HG03066 (cell line): ENCODE results near the gene PSORS1C1.
"Not testable (repeated sequence)": the region's sequence is repeated elsewhere in the genome, so short reads cannot be mapped to it uniquely, and the experiment has no call there.

Experiments
- ATAC-seq: cut with Tn5 transposase; IDR thresholded peaks from one replicate; pipeline ENCODE4 v1.9.1; 2021; ENCODE audit warnings: low read depth; ENCODE audit not compliant: unreplicated experiment

PSORS1C1 gene

GRCh38 chr6:31157513-31158139 is 43.0 kb downstream of the PSORS1C1 start, which contains the start of gene CCHCR1:
Gene CCHCR1, minus strand, starts transcription at chr6:31157802. Its CDS starts 202 bp downstream, at chr6:31157600.
- peak; percentile 10 for ATAC-seq

DNA sequence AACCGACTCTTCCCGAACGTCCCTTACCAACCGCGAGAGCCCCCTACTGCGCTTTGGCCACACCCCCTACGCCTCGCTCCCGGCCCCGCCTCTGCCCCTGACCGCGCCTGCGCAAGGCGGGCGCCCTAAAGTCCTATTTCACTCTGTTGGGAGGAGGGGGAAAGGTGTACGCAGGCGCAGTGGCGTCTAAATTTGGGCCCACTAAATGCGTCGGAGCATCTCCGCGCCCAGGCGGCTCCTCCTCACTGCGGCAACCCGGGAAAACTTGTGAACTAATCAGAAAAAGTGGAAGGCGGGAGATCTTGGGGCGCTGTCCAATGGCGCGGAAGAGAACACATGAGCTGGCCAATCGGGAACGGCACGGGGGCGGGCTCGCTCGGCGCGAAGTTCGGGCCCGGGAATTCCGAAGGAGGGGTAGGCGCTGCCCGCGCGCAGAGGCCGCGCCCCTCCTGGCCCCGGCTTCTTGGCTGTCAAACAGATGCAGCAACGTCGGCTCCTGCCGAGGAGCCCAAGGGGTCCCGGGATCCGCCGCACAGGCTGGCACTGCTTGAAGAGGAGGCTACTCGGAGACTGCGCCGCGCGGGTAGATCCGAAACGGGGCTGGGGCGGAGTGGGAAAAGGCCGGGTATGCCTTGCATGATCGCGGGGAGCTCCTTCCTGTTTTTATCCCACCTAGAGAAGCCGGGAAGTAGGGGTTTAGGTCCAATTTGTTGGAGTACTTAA is 43.7 kb downstream of the PSORS1C1 start, which contains the start of gene TCF19:
TSS of gene TCF19 (plus strand) at position 450 of the 723 bp plus-strand sequence. CDS start 881 bp downstream, outside the sequence.
- peak; percentile 91 for ATAC-seq

DNA sequence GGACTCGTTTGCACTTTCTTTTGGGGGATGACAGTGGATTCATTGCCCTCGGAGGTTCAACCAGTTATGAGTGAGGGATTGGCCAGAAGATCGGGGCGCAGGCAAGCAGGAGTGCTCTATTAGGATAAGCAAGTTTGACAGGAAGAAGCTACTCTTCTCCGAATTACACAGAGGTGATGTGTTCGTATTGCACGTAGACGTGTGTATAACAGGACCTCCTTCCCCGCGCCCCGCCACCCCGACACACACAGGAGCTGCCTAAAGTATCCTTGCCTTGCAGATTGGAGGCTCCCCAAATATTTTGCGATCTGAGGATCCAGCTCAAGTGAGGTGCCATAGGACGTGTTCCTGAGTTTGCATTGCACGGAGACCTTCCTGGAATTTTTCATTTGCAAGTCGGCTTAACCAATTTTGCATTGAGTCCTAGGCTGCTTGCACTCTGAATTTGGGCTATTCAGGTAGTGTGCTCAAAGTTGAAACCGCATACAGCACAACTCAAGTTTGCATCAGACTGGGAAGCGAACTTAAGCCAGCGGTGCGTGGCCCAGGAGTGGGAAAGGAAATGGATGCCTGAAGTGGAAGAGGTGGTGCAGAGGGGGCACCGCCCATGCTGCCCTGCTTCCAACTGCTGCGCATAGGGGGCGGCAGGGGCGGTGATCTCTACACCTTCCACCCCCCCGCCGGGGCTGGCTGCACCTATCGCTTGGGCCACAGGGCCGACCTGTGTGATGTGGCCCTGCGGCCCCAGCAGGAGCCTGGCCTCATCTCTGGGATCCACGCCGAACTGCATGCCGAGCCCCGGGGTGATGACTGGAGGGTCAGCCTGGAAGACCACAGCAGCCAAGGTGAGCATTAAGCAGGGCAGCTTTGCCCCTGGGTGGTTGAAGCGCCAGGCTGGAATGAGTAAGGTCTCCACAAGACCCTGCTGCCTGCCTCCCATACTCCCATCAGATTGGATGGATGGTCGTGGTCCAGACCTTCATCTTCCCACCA is 44.6 kb downstream of the PSORS1C1 start:
- no peak for ATAC-seq

DNA sequence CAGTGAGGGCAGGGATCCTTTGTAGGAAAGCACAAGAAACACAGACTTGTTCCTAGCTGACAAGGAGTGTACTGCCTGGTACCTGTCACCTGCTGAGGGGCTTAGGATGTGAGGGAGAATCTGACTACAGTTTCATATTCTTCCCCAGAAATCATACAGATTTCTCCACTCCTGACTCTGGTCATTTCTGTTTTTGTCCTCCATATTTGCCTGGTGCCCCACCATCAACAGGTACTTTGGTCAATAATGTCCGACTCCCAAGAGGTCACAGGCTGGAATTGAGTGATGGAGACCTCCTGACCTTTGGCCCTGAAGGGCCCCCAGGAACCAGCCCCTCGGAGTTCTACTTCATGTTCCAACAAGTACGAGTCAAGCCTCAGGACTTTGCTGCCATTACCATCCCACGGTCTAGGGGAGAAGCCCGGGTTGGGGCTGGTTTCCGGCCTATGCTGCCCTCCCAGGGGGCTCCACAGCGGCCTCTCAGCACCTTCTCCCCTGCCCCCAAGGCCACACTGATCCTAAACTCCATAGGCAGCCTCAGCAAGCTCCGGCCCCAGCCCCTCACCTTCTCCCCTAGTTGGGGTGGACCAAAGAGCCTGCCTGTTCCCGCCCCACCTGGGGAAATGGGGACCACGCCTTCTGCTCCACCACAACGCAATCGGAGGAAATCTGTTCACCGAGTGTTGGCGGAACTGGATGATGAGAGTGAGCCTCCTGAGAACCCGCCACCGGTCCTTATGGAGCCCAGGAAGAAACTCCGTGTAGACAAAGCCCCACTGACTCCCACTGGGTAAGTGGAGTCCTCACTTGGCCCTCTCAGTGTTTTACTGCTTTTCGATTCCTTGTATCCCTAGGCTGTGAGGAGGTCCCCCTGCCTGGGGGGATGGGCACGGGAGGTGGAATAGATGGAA is 46.9 kb downstream of the PSORS1C1 start:
- ATAC-seq, result no peak

- ATAC-seq, result no peak
Observed at GRCh38 chr6:31162463-31163165, 48.0 kb downstream of the PSORS1C1 start.

DNA sequence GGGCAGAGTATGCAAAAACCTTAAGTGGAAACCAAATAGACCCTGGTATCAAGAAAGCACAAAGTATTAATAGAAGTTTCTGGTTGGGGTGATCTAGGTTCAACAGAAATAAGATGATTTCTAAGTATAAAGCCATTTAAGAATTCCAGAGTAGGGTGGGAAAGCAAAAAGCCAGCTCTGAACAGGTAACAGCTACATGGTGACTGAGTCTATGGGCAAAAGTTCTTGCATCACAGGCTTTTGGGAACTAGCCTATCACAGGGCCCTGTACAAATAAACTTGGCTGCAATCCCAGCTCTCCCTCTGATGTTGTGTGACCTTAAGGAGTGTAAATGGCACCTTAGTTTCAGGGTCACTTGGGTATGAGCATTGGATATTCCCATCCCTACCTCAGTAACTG is 49.3 kb downstream of the PSORS1C1 start:
- ATAC-seq, result no peak

- ATAC-seq, result not testable (repeated sequence)
Observed at GRCh38 chr6:31164475-31165063, 50.0 kb downstream of the PSORS1C1 start.

DNA sequence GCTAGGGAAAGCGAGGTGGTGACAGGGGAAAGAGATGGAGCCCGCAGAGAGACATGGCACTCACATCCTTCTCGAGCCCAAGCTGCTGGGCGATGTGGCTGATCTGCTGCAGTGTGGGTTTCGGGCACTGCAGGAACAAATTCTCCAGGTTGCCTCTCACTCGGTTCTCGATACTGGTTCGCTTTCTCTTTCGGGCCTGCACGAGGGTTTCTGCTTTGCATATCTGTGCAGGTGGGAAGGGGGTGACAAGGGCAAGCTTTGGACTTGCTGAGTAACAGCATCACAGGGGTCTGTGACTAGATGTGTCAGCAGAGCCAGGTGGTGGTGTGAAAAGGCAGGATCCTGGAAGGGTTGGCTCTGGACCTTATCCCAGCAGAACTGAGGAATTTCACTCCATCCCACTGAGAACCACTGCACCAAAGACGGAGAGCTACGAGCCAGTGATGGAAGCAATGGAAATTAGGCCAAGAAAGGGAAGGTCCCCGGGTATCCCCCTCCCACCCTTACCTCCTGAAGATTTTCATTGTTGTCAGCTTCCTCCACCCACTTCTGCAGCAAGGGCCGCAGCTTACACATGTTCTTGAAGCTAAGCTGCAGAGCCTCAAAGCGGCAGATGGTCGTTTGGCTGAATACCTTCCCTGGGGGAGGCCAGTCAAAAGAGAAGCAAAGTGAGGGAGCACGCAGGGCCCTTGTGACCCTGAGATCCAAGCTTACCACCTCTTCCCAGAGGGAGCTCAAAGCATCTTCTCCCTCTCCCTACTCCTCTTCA is 50.6 kb downstream of the PSORS1C1 start:
- peak; percentile 70 for ATAC-seq

DNA sequence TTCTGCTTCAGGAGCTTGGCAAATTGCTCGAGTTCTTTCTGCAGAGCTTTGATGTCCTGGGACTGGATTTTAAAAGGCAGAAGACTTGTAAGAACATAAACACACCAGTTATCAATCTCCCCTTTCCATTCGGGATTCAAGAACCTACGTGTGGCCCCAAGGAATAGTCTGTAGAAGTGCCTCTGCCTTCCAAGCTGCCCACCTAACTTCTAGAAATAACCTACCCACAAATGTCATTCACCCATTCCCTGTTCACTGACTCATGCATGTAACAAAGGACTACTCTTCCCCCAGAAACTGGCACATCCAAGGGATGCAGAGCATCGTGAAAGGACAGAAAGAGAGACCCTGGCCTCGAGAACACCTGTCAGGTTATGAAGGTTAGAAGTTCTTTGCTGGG is 51.4 kb downstream of the PSORS1C1 start:
- ATAC-seq, result no peak

- no peak for ATAC-seq
Observed at GRCh38 chr6:31168606-31169005, 54.0 kb downstream of the PSORS1C1 start.

GRCh38 chr6:31169123-31169857 is 54.7 kb downstream of the PSORS1C1 start:
- no peak for ATAC-seq

DNA sequence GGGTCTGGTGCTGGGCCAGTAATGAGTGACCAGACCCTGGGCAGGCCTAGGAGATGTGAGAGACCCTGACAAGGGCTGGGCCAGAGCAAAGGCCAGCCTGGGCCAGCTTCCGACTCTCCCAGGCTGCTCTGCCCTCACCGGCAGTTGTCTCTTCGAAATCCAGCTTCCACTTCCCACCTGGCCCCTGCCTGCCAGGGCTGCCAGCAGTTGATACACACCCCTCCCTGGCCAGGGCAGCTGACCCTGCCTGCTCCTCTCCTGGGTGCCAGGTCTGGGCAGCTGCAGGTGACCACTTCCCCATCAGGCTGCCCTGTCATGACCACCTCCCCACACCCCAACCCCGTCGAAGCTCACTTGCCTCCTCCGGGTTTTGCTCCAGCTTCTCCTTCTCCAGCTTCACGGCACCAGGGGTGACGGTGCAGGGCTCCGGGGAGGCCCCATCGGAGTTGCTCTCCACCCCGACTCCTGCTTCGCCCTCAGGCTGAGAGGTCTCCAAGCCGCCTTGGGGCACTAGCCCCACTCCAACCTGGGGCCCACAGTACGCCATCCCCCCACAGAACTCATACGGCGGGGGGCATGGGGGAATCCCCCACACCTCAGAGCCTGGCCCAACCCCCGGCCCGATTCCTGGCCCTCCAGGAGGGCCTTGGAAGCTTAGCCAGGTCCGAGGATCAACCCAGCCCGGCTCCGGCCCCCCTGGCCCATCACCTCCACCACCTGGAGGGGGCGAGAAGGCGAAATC is 55.4 kb downstream of the PSORS1C1 start:
- ATAC-seq, result not testable (repeated sequence)

DNA sequence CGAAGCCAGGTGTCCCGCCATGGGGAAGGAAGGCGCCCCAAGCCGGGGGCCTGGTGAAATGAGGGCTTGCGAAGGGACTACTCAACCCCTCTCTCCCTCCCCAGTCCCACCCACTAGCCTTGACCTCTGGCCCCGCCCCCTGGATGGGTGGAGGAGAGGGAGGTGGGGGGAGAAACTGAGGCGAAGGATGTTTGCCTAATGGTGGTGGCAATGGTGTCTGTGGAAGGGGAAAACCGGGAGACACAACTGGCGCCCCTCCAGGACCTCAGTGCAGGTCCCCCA is 55.9 kb downstream of the PSORS1C1 start, which contains the start of gene POU5F1:
TSS of gene POU5F1 (minus strand) at position 83 of the 282 bp plus-strand sequence. CDS start at position 21, 62 bp downstream.
- no peak for ATAC-seq

GRCh38 chr6:31170987-31171671 is 56.5 kb downstream of the PSORS1C1 start:
- no peak for ATAC-seq

GRCh38 chr6:31171931-31172905 is 57.6 kb downstream of the PSORS1C1 start:
- ATAC-seq, result no peak
